HG02852 (cell line): ENCODE data around the gene ATOSA.

Experiments used
- ATAC-seq: cut with Tn5 transposase; IDR thresholded peaks from one replicate; pipeline ENCODE4 v1.9.1; 2021; ENCODE audit warnings: mild to moderate bottlenecking, moderate library complexity; ENCODE audit not compliant: unreplicated experiment

Gene ATOSA

GRCh38 chr15:52682781-52683180, 3.6 kb upstream of the ATOSA start:
- ATAC-seq: no peak

- no peak for ATAC-seq
Observed at GRCh38 chr15:52682200-52682599, 3.0 kb upstream of the ATOSA start.

- no peak for ATAC-seq
Observed at GRCh38 chr15:52681441-52681840, 2.3 kb upstream of the ATOSA start.

- no peak for ATAC-seq
Observed at GRCh38 chr15:52680761-52681160, 1.6 kb upstream of the ATOSA start.

GRCh38 chr15:52680041-52680391, 828 bp upstream of the ATOSA start:
- ATAC-seq: no peak

- ATAC-seq: peak; percentile 28
Observed at GRCh38 chr15:52678468-52679231, 538 bp downstream of the ATOSA start.

- peak; percentile 25 for ATAC-seq
Observed at GRCh38 chr15:52677593-52678467, 1.4 kb downstream of the ATOSA start.

- ATAC-seq: no peak
Observed at GRCh38 chr15:52674831-52675230, 4.4 kb downstream of the ATOSA start.

GRCh38 chr15:52673734-52674133, 5.5 kb downstream of the ATOSA start:
- ATAC-seq: no peak

- no peak for ATAC-seq
Observed at GRCh38 chr15:52673312-52673711, 5.9 kb downstream of the ATOSA start.

- no peak for ATAC-seq
Observed at GRCh38 chr15:52672661-52673060, 6.5 kb downstream of the ATOSA start.

- no peak for ATAC-seq
Observed at GRCh38 chr15:52670087-52670486, 9.1 kb downstream of the ATOSA start.

GRCh38 chr15:52668133-52668532, 11.1 kb downstream of the ATOSA start:
- no peak for ATAC-seq

GRCh38 chr15:52667597-52667996, 11.6 kb downstream of the ATOSA start:
- peak; percentile 85 for ATAC-seq

- ATAC-seq: no peak
Observed at GRCh38 chr15:52663536-52664294, 15.5 kb downstream of the ATOSA start.

GRCh38 chr15:52661909-52662308, 17.3 kb downstream of the ATOSA start:
- ATAC-seq: no peak

- ATAC-seq: no peak
Observed at GRCh38 chr15:52660192-52660591, 19.0 kb downstream of the ATOSA start.

- peak; percentile 81 for ATAC-seq
Observed at GRCh38 chr15:52658955-52659354, 20.2 kb downstream of the ATOSA start.

GRCh38 chr15:52657338-52657737, 21.9 kb downstream of the ATOSA start:
- ATAC-seq: no peak

- no peak for ATAC-seq
Observed at GRCh38 chr15:52656412-52656811, 22.8 kb downstream of the ATOSA start.

GRCh38 chr15:52653431-52653964, 25.7 kb downstream of the ATOSA start:
- ATAC-seq: no peak
